Measurements from ENCODE around the gene M1AP. TPM values are rescaled to one million over a fixed set of nuclear protein-coding genes. Genes with fewer than 3 reads are reported as not detected.

Gene M1AP
- polyA plus RNA-seq, 1 donor (not counting 4 experiments of a cell fraction or from before 2014, with no cell fraction given) = 0.21 TPM

DNA sequence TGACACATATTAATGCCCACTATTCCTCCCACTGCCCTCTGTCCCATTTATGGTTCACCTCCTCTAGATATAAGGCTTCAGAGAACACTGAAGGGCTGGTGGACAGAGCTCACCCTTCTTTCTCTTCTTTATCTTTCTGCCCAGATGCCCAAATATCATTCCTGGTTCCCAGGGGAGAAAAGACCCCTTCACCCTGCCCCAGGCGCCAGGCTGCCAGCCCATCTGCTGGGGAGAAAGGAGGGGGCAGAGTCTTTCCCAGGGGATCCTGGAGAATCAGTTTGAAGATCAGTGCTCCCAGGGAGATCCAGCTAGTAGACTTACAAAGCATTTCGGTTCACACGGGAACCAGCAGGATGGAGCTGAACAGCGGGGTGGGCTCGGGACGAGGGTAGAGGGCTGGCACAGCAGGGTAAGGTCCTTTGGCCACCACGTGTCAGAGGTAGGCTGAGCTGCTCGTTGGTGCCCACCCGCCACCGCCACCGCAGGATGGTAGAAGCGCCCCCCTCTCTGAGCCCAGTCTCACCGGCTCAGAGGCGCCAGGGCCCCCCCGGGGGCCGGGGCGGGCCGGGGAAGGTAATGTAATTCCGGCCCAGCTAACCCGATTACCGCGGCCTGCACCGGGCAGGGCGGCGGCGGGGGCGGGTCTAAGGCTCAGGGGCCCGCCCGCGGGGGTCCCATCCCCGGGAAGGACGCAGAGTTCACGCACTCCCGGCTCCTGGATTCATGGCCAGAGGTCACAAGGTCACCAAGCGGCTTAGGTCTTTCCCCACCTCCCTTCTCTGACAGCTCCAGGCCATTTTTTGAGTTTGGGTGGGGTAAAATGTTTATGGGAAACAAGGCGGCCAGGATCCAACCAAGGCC lies 135.2 kb downstream of the M1AP start:
- Histone ChIP-seq H3K4me2 (ENCODE audit: control insufficient read depth, extremely low read depth, insufficient read depth, low read depth, low read length) (no peak overlapping the region), H3K27me3 (ENCODE audit: control insufficient read depth, extremely low read depth, insufficient read depth, low read length) (peaks cover 60% of the 10 kb centered on the region), H3K9ac (ENCODE audit: control insufficient read depth, extremely low read depth, insufficient read depth, low read length) (no peak overlapping the region), H2AFZ (ENCODE audit: control insufficient read depth, low read length) (no peak overlapping the region), H3K36me3 (ENCODE audit: control insufficient read depth in 2 of 2, extremely low read depth in 1 of 2, insufficient read depth in 2 of 2, low read length in 2 of 2) (no peaks in the 10 kb centered on the region), H3K4me1 (ENCODE audit: control insufficient read depth, extremely low read depth, insufficient read depth, low read length) (peaks cover 11% of the 10 kb centered on the region), H3K9me3 (ENCODE audit: control insufficient read depth, low read depth, low read length) (no peaks in the 10 kb centered on the region), H4K20me1 (ENCODE audit: control insufficient read depth, extremely low read depth, insufficient read depth, low read length) (no peaks in the 10 kb centered on the region), H3K4me3 (ENCODE audit: control insufficient read depth in 2 of 3, extremely low read depth in 1 of 3, insufficient read depth in 2 of 3, low read depth in 1 of 3, low read length in 3 of 3) (no peak overlapping the region), H3K9me1 (ENCODE audit: control insufficient read depth, extremely low read depth, insufficient read depth, low read length) (no peaks in the 10 kb centered on the region), H3K27ac (ENCODE audit: control insufficient read depth, insufficient read depth, low read length) (no peak overlapping the region), H3K79me2 (ENCODE audit: control insufficient read depth, insufficient read depth, low read length) (no peaks in the 10 kb centered on the region)
- FAIRE-seq = no peak
- no peak for DNase-seq (ENCODE audit: low read depth, low spot score)
- dilution Hi-C loops (cut with MboI; ENCODE audit: extremely low pct_ligation_motif_present, low sequenced_read_pairs) = no loop called here
- TF ChIP-seq EZH2 (IDR thresholded peaks at IDR 0.05; ENCODE audit: low read length) = no peak
- no peak for TF ChIP-seq CTCF (optimal IDR thresholded peaks at IDR 0.05 in 1 of 3, IDR thresholded peaks at IDR 0.05 in 1 of 3, conservative IDR thresholded peaks at IDR 0.05 in 1 of 3; ENCODE audit: extremely low read depth in 1 of 3, insufficient read depth in 2 of 3, low read length in 3 of 3)

- Histone ChIP-seq H3K4me1 (ENCODE audit: control insufficient read depth, extremely low read depth, insufficient read depth, low read length) (peaks cover 12% of the 10 kb centered on the region), H3K4me3 (ENCODE audit: control insufficient read depth in 2 of 3, extremely low read depth in 1 of 3, insufficient read depth in 2 of 3, low read depth in 1 of 3, low read length in 3 of 3) (no peak overlapping the region), H3K27me3 (ENCODE audit: control insufficient read depth, extremely low read depth, insufficient read depth, low read length) (peaks cover 56% of the 10 kb centered on the region), H3K9ac (ENCODE audit: control insufficient read depth, extremely low read depth, insufficient read depth, low read length) (no peak overlapping the region), H3K36me3 (ENCODE audit: control insufficient read depth in 2 of 2, extremely low read depth in 1 of 2, insufficient read depth in 2 of 2, low read length in 2 of 2) (no peaks in the 10 kb centered on the region), H3K4me2 (ENCODE audit: control insufficient read depth, extremely low read depth, insufficient read depth, low read depth, low read length) (no peak overlapping the region), H3K9me1 (ENCODE audit: control insufficient read depth, extremely low read depth, insufficient read depth, low read length) (no peaks in the 10 kb centered on the region), H2AFZ (ENCODE audit: control insufficient read depth, low read length) (no peak overlapping the region), H3K9me3 (ENCODE audit: control insufficient read depth, low read depth, low read length) (no peaks in the 10 kb centered on the region), H4K20me1 (ENCODE audit: control insufficient read depth, extremely low read depth, insufficient read depth, low read length) (no peaks in the 10 kb centered on the region), H3K27ac (ENCODE audit: control insufficient read depth, insufficient read depth, low read length) (no peak overlapping the region), H3K79me2 (ENCODE audit: control insufficient read depth, insufficient read depth, low read length) (peaks cover 8% of the 10 kb centered on the region)
- FAIRE-seq = no peak
- dilution Hi-C loops (cut with MboI; ENCODE audit: extremely low pct_ligation_motif_present, low sequenced_read_pairs) = no loop called here
- TF ChIP-seq EZH2 (IDR thresholded peaks at IDR 0.05; ENCODE audit: low read length) = peak; percentile 32
- TF ChIP-seq CTCF (optimal IDR thresholded peaks at IDR 0.05 in 1 of 3, IDR thresholded peaks at IDR 0.05 in 1 of 3, conservative IDR thresholded peaks at IDR 0.05 in 1 of 3; ENCODE audit: extremely low read depth in 1 of 3, insufficient read depth in 2 of 3, low read length in 3 of 3) = no peak
- no peak for DNase-seq (ENCODE audit: low read depth, low spot score)
Measured at GRCh38 chr2:74511104-74511989, 136.8 kb downstream of the M1AP start.
